Activated T-cell treated with anti-CD3 and anti-CD28 coated beads for 48 hours (primary cell): ENCODE measurements around the gene NCLN.
A peak's percentile ranks its signal among the peaks of the same experiment; 100 is the strongest.
"Not testable (repeated sequence)": the region's sequence is repeated elsewhere in the genome, so short reads cannot be mapped to it uniquely, and the experiment has no call there.

Experiments
- DNase-seq: peaks from one replicate; pipeline ENCODE4 v3.0.0-alpha.2; 2020; ENCODE audit warnings: low read depth

Gene NCLN

GRCh38 chr19:3183721-3184641 is 1.7 kb upstream of the NCLN start:
- no peak for DNase-seq

- DNase-seq, result peak; percentile 48
Observed at GRCh38 chr19:3184847-3185460, 776 bp upstream of the NCLN start.

GRCh38 chr19:3186160-3186688 is 494 bp downstream of the NCLN start:
- no peak for DNase-seq

- DNase-seq, result no peak
Observed at GRCh38 chr19:3186891-3187661, 1.3 kb downstream of the NCLN start.

- no peak for DNase-seq
Observed at GRCh38 chr19:3187662-3188511, 2.2 kb downstream of the NCLN start.

GRCh38 chr19:3188627-3189596 is 3.2 kb downstream of the NCLN start:
- DNase-seq, result no peak

- no peak for DNase-seq
Observed at GRCh38 chr19:3189702-3190469, 4.2 kb downstream of the NCLN start.

- DNase-seq, result no peak
Observed at GRCh38 chr19:3190470-3190770, 4.7 kb downstream of the NCLN start.

GRCh38 chr19:3190921-3191805 is 5.4 kb downstream of the NCLN start:
- DNase-seq, result no peak

GRCh38 chr19:3191806-3192104 is 6.0 kb downstream of the NCLN start:
- DNase-seq, result not testable (repeated sequence)

- no peak for DNase-seq
Observed at GRCh38 chr19:3192228-3192635, 6.5 kb downstream of the NCLN start.

GRCh38 chr19:3192684-3193083 is 7.0 kb downstream of the NCLN start:
- DNase-seq, result no peak

GRCh38 chr19:3193256-3194105 is 7.8 kb downstream of the NCLN start:
- DNase-seq, result no peak

GRCh38 chr19:3194106-3195087 is 8.7 kb downstream of the NCLN start:
- no peak for DNase-seq

GRCh38 chr19:3196064-3196932 is 10.6 kb downstream of the NCLN start:
- DNase-seq, result no peak

- DNase-seq, result no peak
Observed at GRCh38 chr19:3196933-3197205, 11.1 kb downstream of the NCLN start.
